ENCODE data around the gene SWI5.
A peak's percentile ranks its signal among the peaks of the same experiment; 100 is the strongest.
"Not testable (repeated sequence)": the region's sequence is repeated elsewhere in the genome, so short reads cannot be mapped to it uniquely, and the experiment has no call there.

The SWI5 gene

DNA sequence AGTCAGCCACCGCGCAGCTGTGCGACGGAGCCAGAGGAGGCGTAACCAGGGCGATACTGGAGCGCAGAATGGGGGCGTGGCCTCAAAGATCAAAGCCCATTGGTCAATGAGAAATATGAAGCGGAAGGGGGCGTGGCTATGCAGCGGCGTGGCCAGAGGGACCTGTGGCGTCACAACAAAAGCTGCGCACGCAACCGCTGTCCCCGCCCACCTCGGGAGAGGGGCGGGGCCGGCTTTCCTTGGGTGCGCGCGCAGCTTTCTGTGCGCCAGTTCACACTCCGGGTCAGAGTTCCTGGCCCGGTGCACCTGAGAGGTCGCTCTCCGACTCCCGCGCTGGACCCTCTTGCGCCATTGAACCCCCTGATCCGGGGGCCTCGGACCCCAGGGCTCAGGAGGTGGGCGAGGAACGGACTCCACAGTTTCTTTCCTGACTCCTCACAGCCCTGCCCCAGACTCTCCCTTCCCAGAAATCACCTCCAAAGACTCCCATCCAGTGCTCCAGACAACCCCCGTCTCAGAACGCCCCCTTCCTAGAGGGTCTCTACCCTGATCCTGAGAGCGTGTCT lies at the start of gene SWI5:
TSS of gene SWI5 (plus strand) at position 269 of the 566 bp plus-strand sequence.
- DNase-seq (ENCODE audit: low read depth in 3 of 3) = peak; percentile 99 to 100 (median 100)

DNA sequence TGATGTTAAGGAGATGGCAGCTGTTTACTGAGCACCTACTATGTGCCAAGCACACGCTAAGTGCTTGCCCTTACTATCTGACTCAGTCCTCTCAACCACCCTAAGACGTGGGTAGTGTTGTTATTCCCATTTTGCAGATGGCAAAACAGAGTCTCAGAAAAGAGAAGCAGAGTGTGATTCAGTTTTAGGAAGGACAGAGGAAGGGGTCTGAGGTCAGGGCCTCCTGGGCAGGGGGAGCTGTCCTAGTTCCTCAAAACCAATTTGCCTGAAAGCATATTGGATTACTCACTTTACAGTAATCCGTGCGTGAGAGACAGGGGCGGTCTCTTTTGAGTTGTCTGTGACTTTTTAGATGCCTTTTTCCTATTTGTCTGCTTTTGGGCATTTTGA lies 49.7 kb upstream of the SWI5 start:
- no peak for DNase-seq (ENCODE audit: low read depth in 3 of 3)

DNA sequence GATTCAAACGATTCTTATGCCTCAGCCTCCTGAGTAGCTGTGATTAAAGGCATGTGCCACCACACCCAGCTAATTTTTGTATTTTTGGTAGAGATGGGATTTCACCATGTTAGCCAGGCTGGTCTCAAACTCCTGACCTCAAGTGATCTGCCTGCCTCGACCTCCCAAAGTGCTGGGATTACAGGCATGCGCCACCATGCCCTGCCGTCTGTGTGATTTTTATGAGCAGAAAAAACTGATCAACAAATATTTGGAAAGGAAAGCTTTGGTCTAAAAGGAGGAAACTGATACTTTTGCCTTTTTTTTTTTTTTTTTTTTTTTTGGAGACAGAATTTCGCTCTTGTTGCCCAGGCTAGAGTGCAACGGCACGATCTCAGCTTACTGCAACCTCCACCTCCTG lies 45.2 kb upstream of the SWI5 start:
- not testable (repeated sequence) for DNase-seq (ENCODE audit: low read depth in 3 of 3)

DNA sequence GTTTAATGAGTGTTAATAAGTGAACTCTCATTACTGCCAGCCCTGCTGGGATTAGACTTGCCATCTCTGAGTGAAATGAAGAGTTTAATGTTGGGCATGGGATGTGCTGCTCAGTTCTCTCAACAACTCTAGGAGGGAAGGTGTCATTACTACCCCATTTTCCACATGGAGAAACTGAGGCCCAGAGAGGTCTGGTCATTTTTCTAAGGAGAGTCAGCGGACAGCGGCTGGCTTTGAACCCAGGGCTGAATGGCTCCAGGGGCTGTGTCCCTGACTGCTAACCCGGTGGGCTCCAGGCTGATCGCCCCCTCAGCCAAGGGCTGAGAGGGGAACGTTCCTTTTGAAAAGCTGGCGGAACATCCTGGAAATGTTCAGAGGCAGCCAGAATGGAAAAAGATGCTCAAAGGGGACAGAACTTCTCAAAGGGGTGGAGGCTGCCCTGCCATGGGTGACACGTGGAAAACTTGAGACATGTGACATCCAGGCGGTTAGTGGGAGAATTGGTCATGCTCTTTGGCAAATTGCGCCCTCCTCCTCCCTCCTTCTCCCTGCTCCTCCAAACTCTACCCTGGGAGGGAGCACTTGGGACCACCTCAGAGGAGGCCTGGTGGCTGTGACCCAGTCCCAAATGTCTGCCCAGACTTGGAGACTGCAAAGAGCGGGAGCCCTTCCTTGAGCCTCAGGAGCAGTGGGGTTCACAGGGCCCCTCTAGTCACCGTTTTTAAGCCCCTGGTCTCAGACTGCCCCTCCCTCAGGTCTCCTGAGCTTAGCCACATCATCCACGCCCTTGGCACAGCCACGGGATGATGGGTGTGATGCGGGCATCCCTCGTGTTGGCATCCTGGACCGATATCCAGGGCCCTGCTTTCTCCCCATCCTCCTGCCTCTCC lies 44.2 kb upstream of the SWI5 start:
- no peak for DNase-seq (ENCODE audit: low read depth in 3 of 3)

DNA sequence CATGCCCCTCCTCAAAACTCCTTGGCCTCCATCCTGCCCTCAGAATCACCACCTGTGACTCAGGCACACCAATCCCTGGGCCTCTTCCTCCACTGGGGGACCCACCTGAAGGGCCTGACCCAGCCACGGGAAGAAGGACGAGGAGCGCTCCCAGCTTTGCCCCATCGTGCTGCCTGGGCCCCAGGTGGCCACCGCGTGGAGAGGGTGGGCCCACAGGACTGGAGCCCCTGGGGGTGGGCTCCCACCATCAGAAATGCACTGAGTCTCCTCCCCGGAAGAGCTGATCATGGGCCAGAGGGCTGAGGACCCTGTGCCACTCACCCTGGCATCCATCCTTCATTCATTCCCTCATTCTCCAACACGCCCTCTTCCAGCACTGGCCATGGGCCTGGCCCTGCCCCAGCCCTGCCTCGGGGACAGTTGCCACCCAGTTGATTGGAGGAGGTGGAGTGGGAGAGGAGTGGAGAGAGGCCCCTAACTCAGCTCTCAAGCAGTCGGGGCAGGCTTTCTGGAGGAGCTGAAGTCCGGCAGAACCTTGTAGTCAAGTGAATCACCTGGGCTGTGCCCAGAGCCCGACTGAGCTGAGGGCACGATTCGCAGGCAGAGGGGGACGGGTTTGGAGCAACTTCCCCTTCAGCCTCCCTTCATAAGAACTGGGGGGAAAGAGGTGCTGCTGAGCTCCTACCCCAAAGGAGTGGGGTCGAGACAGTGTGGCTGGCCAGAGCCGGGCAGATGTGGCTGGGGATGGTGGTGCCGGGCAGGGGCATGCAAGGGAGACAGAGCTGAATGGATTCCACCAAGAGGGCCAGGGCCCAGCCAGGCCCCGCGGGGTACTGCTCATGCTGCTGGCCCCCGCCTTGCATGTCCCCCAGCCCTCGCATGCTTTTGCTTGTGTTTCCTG lies 43.3 kb upstream of the SWI5 start:
- DNase-seq (ENCODE audit: low read depth in 3 of 3) = no peak

DNA sequence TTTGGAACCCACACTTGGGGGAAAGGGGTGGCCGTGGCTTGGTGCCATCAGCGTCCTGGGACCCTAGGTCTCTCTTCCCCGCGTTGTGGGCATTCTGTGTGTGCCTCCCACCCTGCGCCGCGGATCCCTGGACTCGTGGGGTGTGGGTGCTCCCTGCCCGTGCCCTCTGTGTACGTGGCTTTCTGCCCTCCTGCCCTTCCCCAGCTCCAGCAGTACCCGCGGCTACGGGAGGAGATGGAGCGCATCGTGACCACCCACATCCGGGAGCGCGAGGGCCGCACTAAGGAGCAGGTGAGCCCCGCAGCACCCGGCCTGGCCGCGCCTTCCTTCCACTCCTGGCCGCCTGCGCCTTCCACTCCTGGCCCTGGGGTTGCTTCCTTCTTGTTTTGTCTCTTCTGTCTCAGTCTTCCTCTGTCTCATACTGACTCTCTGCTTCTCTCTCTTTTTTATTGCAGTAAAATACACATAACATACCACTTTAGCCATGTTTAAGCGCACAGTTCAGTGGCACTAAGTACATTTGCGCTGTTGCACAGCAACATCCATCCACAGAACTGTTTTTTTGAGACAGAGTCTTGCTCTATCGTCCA lies 42.2 kb upstream of the SWI5 start:
- DNase-seq (ENCODE audit: low read depth in 3 of 3) = no peak

DNA sequence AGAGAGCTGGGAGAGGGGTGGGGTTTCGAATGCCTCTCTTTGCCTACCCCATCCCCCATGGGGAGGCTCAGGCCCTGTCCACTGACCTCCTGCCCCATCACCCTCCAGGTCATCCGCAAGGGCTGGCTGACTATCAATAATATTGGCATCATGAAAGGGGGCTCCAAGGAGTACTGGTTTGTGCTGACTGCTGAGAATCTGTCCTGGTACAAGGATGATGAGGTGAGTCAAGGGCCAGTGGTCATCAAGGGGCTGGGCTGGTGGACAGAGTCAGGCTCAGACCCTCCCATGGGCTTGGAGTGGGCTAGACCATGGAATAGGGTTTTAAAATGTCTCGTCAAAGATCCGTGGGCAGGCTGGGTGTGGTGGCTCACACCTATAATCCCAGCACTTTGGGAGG lies 34.0 kb upstream of the SWI5 start:
- DNase-seq (ENCODE audit: low read depth in 3 of 3) = no peak

DNA sequence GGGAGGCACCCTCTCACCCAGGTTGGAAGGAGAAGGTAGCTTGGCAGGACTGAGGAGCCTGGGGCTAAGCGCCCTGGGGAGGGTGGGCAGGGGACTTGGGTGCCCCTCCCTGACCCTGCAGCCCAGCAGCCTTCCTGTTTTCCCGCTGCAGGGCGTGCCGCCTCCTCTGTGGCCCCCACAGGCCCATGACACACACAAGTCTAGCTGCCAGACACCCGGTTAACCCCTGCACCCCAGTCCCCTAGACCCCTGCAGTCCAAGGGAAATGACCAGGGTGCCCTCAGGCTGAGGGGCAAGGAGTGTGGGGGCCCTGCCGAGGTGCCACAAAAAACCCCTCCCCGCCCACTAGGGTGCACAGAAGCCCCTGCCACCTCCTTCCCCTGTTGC lies 33.3 kb upstream of the SWI5 start:
- no peak for DNase-seq (ENCODE audit: low read depth in 3 of 3)

DNA sequence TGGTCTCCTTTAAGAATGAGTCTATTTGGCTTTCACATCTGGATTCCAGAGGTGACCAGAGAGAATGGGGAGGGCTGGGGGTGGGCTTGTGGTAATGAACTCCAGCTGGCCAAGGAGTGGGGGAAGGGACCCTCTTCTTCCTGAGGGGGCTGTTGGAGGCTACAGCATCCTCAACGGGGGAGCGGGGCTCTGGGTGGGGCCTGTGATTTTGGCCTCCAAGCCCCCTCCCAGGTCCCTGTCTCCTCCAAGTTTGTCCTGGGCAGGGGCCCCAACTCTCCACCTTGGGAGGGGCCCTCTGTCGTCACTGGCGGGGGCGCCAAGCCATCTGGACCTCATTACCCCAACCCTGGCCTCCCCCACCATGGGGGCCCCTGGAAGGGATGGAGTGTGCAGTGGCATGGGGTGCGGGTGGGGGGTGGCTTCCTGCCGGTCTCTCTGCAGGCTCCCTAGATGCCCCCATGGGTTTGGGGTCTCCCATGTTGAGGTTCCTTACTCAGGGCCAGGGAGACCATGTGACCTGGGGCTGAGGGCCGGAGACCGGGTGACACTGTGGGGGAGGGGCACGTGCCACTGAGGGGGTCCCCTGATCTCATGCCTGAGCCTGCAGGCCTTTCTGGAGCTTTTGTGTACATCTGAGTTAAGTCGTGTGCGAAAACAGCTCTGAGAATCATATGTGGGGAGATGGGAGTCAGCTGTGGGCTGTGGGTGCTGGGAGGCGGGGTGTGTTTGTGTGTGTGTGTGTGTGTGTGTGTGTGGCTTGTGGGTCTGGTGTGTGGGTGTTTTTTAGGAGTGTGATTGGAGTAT lies 32.7 kb upstream of the SWI5 start:
- no peak for DNase-seq (ENCODE audit: low read depth in 3 of 3)

DNA sequence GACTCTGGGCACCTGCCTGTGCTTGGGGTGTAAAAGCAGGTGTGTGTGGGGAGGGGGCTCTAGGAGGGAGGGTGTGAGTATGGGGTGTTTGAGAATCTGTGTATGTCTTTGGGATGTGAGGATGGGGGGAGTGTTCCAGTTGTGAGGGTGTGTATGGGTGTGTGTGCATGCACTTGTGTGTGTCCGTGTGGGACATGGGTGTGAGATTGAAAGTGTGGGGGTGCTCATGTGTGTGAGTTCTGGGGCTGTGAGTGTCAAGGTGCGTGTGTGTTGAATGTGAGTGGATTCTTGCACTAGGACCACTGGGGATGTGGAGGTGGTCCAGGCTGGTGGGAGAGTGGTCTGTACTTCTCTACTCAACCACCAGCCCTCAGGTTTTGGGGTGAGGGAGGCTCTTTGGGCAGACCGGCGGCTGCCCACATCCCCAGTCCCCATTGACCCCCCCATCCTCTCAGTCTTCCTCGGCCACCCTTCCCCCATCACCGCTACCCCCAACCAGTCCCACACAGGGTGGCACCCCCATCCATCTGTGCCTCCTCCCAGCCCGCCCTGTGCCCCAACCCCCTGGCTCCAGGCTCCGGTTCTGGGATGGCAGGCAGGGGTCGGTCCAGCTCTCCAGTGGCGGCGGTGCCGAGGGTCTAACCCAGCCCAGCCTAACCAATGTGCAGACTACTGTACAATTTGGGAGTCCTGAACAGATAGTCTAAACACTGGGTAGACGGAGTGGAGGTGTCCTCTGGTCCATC lies 31.8 kb upstream of the SWI5 start:
- DNase-seq (ENCODE audit: low read depth in 3 of 3) = no peak

DNA sequence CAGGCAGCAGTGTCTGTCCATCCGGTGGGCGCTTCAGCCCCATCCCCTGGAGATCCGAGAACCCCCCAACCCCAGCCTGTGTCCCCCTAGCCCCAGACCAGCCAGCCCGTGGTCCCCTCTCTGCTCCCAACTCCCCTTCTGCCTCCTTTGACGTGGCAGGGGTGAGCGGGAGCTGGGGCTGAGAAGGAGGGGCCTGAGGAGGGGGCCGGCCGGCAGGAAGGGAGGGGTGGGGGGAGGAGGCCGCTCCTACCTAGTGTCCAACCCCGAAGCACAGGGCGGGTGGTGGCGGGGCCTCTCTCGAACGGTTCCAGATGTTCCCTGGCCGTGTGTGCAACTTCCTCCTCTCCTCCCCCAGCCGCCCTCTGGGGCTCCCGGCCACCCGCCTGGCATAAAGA lies 31.2 kb upstream of the SWI5 start:
- DNase-seq (ENCODE audit: low read depth in 3 of 3) = no peak

DNA sequence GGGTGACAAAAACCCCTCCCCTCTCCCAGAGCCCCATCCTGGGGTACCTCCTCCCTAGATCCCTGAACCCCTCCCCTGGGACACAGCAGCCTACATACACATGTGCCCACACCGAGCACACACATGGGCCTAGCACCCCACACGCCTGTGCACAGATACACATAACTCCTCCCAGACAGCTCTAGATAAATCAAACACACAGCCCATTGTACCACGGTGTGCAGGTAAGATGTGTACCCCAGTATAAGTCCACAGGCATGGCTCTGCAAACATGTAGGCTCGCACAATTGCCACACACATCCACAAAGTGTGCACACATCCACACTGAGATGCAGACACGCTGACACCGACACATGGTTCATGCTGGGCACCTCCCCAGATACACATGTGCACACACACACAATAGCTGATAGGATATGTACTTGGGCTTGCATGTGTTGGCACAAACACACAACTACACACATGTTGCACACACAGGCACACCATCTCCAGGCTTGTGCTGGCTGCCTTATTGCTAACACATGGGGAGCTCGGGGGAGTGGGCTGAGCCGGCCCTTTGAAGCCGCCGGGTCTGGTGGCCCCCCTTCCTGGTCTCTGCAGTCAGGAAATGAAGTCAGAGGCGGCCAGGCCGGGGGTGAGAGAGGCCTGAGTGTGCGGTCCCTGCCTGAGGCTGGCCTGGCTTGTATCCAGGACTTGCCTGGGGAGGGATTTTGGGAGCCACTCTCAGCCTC lies 30.5 kb upstream of the SWI5 start:
- DNase-seq (ENCODE audit: low read depth in 3 of 3) = no peak

DNA sequence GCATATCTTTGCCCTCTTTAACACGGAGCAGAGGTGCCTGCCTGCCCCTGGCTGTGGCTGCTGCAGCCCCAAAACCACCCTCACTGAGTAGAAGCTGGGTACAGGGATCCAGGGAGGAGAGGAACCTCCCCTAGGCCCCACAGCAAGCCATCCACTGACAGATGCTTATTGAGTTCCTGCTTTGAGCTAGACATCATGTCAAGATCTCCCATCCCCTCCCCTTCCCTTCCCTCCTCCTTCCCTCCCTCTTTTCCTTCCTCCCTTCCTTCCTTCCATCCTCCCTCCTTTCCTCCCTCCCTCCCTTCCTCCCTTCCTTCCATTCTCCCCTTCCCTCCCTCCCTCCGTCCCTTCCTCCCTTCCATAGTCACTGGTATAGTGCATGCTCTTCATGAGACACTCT lies 29.6 kb upstream of the SWI5 start:
- DNase-seq (ENCODE audit: low read depth in 3 of 3) = no peak

DNA sequence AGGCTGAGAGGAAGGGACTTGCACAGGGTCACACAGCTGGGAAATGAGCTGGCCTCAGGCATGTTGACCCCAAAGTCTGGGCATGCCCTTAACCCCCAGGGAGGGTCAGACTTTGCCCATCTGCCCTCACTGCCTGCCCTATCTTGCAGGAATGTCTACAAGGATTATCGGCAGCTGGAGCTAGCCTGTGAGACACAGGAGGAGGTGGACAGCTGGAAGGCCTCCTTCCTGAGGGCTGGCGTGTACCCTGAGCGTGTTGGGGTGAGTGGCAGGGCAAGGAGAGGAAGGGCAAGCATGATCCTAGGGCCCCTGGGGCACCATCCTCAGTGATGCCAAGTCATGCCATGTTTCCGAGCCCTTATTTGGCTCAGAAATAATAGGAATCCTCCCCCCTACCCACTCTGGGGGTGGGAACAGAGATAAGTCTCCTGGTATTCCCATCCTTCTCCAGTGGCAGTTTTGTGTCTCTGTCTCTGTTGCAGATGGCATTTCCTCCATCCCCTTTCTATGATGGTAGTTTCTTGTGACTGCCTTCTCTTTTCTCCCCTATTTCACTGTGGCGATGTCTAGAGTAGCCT lies 28.8 kb upstream of the SWI5 start:
- no peak for DNase-seq (ENCODE audit: low read depth in 3 of 3)

DNA sequence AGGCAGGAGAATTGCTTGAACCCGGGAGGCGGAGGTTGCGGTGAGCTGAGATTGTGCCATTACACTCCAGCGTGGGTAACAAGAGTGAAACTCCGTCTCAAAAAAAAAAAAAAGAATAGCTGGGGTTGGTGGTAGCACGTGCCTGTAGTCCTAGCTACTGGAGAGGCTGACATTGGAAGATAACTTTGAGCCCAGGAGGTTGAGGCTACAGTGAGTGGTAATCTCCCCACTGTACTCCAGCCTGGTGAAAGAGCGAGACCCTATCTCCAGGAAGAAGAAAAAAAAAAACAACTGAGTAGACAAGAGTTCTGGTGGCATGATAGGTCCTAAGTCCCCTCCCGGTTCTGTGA lies 26.5 kb upstream of the SWI5 start:
- DNase-seq (ENCODE audit: low read depth in 3 of 3) = no peak

DNA sequence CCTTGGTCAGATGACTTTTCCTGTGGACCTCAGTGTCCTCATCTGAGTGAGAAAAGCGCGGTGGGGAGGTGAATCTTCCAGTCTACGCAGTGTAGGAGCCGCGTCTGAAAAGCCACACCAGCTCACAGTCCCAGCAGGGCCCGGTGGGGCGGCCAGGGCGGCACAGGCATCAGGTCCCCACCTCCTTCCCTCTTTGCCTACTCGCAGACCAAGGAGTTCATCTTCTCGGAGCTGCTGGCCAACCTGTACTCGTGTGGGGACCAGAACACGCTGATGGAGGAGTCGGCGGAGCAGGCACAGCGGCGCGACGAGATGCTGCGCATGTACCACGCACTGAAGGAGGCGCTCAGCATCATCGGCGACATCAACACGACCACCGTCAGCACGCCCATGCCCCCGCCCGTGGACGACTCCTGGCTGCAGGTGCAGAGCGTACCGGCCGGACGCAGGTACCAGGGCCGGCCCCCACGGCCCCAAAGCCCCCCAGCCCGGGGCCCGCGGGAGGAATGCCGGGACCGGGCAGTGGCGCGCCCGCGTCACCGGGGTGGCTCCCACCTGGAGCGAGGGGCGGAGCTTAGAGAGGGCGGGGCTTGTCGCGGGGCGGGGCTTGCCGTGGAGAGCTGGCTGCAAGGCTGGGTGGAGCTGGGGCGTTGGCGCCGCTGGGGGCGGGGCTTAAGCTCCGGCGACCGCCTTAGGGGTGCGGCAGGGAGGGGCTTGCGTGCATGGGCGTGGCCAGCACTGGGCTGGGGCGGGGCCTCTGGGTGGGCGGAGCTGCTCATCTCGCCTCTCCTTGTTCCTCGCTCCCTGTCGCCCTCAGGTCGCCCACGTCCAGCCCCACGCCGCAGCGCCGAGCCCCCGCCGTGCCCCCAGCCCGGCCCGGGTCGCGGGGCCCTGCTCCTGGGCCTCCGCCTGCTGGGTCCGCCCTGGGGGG lies 25.9 kb upstream of the SWI5 start:
- DNase-seq (ENCODE audit: low read depth in 3 of 3) = peak; percentile 98 to 100 (median 99)

DNA sequence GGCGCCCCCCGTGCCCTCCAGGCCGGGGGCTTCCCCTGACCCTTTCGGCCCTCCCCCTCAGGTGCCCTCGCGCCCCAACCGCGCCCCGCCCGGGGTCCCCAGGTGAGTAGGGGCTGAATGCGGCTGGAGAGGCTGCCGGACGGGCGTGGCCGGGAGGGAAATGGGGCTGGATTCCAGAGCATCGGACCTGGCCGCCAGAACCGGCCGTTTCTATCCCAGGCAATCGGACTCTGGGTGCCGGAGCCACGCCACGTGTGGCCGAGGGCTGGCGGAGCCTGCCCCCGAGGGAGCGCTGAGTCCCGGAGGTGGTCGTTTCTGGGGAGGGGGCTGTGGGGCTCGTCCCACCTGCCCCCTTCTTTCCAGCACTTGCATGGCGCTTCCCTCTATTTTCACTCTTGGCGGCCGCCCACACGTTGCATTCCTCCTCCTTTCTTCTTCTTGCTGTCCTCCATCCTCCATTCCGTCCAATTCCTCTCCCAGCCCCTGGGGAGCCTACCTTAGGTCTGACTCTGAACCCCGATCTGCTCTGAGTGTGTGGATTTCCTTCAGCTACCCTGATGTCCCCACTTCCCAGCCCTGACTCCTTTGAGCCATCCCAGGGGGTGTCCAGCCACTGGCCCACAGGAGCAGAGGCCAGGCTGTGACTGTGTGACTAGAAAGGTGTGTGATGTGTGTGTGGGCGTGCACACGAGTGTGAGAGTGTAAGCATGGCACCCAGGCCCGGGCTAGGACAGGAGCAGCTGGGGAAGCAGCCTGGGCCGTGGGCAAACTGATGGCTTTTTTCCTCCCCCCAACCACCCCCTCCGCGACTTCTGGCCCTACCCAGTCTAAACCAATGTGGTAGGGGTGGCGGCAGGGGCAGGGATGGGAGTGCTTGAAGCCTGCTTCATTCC lies 25.0 kb upstream of the SWI5 start:
- DNase-seq (ENCODE audit: low read depth in 3 of 3) = no peak

DNA sequence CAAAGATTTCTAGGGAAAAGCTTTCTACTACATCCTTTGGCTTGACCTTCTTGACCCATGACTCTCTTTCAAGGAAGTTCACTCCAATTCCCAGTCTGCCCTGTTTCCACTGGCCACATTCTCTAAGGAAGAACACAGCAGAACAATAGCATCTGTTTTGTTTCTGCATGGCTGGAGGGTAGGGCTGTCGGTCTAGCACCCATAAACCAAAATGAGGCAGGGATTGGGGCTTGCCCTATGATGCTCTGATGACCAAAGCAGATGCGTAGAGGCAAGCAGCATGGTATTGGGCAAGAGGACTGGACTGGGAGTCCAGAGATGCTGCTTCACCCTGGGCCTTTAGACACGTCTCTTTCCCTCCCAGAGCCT lies 24.4 kb upstream of the SWI5 start:
- DNase-seq (ENCODE audit: low read depth in 3 of 3) = no peak
